ENCODE measurements around the gene KDM3B. TPM values are rescaled to one million over a fixed set of nuclear protein-coding genes. Genes with fewer than 3 reads are reported as not detected.
A peak's percentile ranks its signal among the peaks of the same experiment; 100 is the strongest.

KDM3B gene
- total and polyA plus RNA-seq, 9 of the 15 experiments (the other 6 are each of a cell fraction or from before 2014, with no cell fraction given), result 13.8 to 62.8 (median 41.9) TPM

DNA sequence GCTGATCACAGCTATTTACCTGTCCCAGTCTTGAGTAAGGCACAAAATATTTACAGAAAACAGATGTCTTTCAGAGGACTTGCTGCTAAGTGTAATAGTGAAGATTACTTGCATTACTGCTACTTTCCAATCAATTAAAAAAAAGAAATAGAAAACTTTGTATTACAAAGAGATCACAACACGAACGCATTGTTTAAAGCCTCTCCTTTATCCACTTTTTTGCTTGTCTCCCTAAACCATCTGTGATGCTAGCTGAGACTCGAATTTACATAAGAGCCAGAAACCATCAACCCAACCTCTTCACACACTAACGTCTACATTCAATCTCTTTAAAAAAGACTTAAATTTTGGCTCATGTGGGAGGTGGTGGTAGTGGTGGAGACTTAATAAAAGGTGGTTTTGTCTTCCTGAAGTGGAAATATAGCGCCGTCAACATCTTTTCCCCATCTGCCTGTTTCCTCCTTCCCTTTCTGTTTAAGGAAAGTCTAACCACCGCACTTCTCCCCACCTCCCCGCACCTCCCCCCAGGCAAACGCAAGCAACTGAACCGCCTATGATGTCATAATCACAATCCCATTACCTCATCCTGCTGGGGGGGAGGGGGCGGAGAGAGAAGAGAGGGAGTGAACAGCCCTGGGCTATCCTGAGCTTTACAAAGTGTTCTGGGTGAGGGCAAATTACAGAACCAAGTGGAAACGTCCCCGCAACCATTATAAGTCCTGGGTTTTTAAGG lies 15.4 kb upstream of the KDM3B start (continued):
- TF ChIP-seq, protein P1, sequence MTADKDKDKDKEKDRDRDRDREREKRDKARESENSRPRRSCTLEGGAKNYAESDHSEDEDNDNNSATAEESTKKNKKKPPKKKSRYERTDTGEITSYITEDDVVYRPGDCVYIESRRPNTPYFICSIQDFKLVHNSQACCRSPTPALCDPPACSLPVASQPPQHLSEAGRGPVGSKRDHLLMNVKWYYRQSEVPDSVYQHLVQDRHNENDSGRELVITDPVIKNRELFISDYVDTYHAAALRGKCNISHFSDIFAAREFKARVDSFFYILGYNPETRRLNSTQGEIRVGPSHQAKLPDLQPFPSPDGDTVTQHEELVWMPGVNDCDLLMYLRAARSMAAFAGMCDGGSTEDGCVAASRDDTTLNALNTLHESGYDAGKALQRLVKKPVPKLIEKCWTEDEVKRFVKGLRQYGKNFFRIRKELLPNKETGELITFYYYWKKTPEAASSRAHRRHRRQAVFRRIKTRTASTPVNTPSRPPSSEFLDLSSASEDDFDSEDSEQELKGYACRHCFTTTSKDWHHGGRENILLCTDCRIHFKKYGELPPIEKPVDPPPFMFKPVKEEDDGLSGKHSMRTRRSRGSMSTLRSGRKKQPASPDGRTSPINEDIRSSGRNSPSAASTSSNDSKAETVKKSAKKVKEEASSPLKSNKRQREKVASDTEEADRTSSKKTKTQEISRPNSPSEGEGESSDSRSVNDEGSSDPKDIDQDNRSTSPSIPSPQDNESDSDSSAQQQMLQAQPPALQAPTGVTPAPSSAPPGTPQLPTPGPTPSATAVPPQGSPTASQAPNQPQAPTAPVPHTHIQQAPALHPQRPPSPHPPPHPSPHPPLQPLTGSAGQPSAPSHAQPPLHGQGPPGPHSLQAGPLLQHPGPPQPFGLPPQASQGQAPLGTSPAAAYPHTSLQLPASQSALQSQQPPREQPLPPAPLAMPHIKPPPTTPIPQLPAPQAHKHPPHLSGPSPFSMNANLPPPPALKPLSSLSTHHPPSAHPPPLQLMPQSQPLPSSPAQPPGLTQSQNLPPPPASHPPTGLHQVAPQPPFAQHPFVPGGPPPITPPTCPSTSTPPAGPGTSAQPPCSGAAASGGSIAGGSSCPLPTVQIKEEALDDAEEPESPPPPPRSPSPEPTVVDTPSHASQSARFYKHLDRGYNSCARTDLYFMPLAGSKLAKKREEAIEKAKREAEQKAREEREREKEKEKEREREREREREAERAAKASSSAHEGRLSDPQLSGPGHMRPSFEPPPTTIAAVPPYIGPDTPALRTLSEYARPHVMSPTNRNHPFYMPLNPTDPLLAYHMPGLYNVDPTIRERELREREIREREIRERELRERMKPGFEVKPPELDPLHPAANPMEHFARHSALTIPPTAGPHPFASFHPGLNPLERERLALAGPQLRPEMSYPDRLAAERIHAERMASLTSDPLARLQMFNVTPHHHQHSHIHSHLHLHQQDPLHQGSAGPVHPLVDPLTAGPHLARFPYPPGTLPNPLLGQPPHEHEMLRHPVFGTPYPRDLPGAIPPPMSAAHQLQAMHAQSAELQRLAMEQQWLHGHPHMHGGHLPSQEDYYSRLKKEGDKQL (CRISPR knock-in tag; IDR thresholded peaks at IDR 0.05; ENCODE audit: borderline replicate concordance), result no peak
- TF ChIP-seq ZC3H8 (IDR thresholded peaks at IDR 0.05) (no peak), ZNF507 (tag; conservative IDR thresholded peaks at IDR 0.05) (no peak), ZFP36 (IDR thresholded peaks at IDR 0.05; ENCODE audit: low read depth, low read length, partially characterized antibody) (no peak), RBM39 (optimal IDR thresholded peaks at IDR 0.05; ENCODE audit: low read depth, low read length) (peak; percentile 81), ZNF140 (CRISPR knock-in tag; IDR thresholded peaks at IDR 0.05) (no peak)
- TF ChIP-seq, protein P2, sequence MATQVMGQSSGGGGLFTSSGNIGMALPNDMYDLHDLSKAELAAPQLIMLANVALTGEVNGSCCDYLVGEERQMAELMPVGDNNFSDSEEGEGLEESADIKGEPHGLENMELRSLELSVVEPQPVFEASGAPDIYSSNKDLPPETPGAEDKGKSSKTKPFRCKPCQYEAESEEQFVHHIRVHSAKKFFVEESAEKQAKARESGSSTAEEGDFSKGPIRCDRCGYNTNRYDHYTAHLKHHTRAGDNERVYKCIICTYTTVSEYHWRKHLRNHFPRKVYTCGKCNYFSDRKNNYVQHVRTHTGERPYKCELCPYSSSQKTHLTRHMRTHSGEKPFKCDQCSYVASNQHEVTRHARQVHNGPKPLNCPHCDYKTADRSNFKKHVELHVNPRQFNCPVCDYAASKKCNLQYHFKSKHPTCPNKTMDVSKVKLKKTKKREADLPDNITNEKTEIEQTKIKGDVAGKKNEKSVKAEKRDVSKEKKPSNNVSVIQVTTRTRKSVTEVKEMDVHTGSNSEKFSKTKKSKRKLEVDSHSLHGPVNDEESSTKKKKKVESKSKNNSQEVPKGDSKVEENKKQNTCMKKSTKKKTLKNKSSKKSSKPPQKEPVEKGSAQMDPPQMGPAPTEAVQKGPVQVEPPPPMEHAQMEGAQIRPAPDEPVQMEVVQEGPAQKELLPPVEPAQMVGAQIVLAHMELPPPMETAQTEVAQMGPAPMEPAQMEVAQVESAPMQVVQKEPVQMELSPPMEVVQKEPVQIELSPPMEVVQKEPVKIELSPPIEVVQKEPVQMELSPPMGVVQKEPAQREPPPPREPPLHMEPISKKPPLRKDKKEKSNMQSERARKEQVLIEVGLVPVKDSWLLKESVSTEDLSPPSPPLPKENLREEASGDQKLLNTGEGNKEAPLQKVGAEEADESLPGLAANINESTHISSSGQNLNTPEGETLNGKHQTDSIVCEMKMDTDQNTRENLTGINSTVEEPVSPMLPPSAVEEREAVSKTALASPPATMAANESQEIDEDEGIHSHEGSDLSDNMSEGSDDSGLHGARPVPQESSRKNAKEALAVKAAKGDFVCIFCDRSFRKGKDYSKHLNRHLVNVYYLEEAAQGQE (IDR thresholded peaks at IDR 0.05; ENCODE audit: borderline replicate concordance), result no peak
- TF ChIP-seq, protein P2 (CRISPR knock-in tag; IDR thresholded peaks at IDR 0.05; ENCODE audit: low read depth), result no peak
- TF ChIP-seq, protein P3, sequence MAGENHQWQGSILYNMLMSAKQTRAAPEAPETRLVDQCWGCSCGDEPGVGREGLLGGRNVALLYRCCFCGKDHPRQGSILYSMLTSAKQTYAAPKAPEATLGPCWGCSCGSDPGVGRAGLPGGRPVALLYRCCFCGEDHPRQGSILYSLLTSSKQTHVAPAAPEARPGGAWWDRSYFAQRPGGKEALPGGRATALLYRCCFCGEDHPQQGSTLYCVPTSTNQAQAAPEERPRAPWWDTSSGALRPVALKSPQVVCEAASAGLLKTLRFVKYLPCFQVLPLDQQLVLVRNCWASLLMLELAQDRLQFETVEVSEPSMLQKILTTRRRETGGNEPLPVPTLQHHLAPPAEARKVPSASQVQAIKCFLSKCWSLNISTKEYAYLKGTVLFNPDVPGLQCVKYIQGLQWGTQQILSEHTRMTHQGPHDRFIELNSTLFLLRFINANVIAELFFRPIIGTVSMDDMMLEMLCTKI (IDR thresholded peaks at IDR 0.05; ENCODE audit: partially characterized antibody), result no peak
